NCI-H345 (cell line): ENCODE results near the gene ETHE1.
"Not testable (repeated sequence)": the region's sequence is repeated elsewhere in the genome, so short reads cannot be mapped to it uniquely, and the experiment has no call there.

Experiments used
- DNase-seq: peaks from one replicate; lab custom pipeline; 2025; lab: John Stamatoyannopoulos, UW

Gene ETHE1

DNA sequence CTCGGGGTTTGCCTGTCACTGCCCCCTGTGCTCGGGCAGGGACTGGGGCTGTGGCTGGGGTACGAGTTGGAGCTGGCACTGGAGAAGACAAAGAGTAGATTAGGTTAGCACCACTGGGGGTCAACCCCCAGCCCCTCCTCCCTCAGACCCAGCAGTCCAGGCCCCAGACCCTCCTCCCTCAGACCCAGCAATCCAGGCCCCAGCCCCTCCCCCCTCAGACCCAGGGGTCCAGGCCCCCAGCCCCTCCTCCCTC lies 25.1 kb upstream of the ETHE1 start:
- no peak for DNase-seq

DNA sequence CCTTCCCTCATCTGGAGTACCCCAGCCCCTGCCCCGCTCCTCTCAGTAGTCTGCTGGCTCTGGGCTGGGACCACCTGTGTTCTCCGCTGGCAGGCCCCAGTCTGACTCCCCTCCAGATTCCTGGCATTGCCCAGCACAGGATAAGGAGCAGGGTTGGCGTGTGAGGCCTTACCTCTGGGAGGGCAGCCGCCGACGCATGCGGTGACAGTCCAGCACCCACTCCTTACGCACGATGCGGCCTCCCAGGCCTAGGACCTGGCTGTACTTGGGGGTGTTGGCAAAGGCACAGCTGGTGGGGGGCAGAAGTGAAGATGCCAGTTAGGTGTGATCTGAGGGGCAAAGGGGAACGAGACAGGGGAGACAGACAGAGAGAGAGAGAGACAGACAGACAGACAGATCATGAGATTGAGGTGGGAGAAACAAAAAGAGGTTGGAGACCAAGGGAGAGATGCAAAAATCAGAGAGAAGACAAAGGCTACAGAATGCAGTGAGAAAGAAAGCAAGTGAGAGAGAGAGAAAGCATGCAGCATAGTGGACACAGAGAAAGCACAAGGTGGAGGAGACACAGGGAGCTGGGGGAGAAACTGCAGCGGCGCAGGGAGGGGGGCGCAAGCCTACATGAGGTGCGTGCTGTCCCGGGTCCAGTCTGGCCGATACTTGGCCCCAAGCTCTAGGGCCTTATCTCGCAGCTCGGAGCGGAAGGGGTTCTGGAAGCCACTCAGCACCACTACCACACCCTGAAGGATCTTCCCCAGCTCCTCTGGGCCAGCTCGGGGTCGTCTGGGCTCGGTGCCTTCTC lies 24.6 kb upstream of the ETHE1 start:
- no peak for DNase-seq

DNA sequence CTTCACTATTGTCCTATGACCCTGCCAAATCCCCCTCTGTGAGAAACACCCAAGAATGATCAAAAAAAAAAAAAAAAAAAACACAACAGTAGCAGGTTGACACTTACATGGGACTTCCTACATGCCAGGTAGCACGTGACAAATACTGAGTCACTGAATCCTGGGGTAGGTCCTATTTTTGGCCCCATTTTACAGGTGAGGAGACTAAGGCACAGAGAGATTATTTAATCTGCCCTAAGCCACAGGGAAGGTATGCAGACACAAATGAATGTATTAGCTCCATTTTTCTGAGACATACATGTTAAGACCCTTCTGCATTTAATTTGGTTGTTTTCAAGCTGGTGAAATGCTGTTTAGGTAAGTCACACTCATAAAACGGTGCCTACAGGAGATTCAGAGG lies 21.7 kb upstream of the ETHE1 start:
- no peak for DNase-seq

GRCh38 chr19:43547926-43548325 lies 20.9 kb upstream of the ETHE1 start:
- DNase-seq: not testable (repeated sequence)

GRCh38 chr19:43546581-43546980 lies 19.6 kb upstream of the ETHE1 start:
- DNase-seq: no peak

DNA sequence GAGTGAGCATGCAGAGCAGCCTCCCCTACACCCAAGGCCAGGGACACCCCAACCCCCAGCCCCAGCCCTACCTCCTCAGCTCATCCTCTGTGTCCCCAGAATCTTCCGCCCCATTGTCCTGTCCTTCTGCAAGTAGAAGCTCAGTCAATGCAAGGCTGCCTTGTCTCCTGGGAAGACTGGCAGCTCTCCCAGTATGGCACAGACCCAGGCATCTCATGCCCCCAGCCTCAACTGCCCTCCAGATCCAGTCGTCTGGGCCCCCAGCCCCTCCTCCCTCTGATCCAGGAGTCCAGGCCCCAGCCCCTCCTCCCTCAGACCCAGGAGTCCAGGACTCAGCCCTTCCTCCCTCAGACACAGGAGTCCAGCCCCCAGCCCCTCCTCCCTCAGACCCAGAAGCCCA lies 19.0 kb upstream of the ETHE1 start:
- no peak for DNase-seq

- DNase-seq: no peak
These were observed 18.3 kb upstream of the ETHE1 start for GRCh38 chr19:43545276-43545675.

DNA sequence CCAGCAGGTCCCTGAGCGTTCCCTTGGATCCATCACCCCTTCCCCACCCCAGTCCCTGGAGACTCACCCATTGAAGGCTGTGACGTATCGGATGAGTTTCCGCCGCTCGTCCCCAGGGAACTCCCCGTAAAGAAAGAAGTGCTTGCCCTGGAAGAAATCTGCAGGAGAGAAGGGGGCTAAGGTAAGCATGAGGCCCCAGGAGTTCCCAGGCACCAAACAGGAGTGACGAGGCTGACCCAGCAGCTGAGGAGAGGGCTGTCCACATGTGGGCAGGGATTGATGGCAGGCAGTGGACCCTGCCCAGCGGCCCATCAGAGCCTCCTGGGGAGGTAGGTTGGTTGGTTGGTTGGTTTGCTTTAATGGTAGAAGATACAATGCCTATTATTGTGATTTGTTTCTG lies 17.1 kb upstream of the ETHE1 start:
- no peak for DNase-seq

DNA sequence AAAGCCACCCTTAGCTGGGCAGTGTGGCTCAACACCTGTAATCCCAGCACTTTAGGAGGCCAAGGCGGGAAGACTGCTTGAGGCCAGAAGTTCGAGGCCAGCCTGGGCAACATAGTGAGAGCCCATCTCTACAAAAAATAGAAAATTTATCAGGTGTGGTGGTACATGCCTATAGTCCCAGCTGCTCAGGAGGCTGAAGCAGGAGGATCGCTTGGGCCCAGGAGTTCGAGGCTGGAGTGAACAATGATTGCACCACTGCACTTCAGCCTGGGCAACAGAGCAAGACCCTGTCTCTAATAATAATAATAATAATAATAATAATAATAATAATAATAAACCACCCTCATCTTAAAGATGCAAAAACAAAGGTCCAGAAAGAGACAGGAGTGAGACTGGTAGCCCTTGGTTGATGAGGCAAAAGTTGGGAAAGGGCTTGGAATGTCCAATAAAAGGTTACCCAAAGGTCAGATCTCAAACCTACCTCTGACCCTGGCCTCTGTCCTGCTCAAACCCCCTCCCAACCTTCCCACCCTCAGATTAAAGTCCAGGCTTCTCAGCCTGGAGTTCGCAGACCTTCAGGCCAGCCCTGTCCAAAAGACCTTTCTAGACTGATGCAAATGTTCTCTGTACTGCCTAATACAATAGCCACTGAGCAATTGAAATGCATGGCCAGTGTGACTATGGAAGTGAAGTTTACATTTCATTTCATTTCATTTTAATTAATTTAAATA lies 15.1 kb upstream of the ETHE1 start:
- no peak for DNase-seq

GRCh38 chr19:43540381-43540780 lies 13.4 kb upstream of the ETHE1 start:
- DNase-seq: no peak

- no peak for DNase-seq
These were observed 11.9 kb upstream of the ETHE1 start for GRCh38 chr19:43538922-43539321.

- no peak for DNase-seq
These were observed 8.1 kb upstream of the ETHE1 start for GRCh38 chr19:43534816-43535761.

DNA sequence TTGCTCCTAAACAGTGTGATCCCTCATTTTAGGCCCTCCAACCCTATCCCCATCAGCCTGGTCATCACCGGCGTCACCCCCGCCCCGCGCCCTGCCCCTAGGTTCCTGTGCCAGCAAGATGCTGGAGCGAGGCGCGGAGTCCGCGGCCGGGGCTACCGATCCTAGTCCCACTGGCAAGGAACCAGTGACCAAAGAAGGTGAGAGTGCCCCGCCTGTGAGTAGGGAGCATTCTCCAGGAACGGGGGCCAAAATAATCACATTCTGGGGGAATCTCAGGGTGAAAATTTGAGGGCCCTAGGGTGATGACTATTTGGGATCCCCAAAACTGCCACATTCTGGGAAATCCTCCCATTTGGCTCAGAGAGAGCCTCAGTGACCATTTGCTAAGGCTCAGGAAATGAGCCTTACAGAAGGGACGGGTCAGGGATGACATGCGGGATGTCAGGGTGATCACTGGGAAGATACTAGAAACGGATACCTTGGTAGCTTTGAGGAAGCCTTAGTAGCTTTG lies 7.4 kb upstream of the ETHE1 start:
- DNase-seq: no peak

DNA sequence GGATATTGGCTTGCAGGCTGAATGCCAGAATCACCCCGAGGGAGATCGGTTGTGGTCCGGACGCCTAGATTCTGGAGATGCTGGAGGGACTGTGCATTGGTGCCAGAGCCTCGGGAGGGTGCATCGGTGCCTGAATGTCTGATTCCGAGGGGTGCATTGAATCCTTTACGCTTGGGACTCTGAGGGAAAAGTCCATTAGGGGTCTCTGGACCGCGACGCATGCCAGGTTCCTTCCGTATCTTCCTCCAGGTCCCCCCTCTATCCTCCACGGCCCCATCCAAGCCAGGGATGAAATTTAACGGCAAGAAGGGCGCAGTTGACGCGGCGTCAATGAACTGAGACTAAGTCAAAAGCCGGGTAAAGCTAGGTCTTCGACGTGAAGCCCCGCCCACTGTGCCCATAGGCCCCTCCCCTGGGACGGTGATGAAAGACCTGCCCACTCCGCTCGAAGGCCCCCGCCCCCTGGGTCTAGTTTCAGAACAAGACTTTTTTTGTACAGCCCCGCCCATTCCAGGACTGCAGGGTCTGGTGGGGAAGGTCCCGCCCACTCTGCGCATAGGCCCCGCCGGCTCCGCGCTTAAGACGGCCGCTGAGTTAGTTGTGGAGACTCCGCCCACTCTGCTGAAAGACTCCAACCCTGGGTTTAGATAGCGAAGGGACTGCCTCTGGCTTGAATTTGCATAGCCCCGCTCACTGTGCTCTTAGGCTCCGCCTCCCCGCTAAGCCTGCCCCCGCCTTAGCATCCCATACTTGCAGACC lies 6.7 kb upstream of the ETHE1 start:
- peak; percentile 91 for DNase-seq

GRCh38 chr19:43532962-43533545 lies 6.1 kb upstream of the ETHE1 start, which contains the start of gene ZNF575:
ZNF575 (plus strand) TSS chr19:43533188; CDS start chr19:43534423, 1,235 bp downstream.
- peak; percentile 90 for DNase-seq

- DNase-seq: no peak
These were observed 5.6 kb upstream of the ETHE1 start for GRCh38 chr19:43532571-43532961.

DNA sequence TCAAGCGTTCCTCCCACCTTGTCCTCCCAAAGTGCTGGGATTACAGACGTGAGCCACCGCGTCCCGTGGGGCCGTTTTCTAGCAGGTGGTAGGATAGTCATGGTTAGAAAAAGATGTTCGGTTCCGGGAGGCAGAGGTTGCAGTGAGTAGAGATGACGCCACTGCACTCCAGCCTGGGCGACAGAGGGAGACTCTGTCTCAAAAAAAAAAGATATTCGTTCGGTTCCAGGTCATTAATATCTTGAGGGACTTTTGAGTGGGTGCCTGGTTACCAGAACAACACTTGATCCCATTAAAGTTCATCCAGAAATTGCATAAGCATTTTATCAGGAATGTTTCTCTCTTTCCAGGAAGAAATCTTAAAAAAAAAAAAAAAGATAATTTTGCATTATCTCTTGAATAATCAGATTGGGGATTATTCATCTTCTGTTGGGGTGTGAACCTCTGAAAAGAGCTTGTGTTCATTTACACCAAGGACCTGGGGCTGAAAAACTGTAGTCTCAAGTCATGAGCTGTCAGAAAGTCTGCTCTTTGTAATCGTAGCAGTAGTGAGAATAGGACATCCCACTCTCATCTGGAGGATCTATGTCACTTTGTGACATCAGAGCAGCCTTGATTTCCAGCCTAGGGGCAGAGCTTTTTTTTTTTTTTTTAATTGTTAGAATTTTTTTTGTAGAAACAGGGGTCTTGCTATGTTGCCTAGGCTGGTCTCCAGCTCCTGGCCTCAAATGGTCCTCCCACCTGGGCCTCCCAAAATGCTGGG lies 1.0 kb upstream of the ETHE1 start:
- DNase-seq: peak; percentile 76

GRCh38 chr19:43525836-43526771 lies 897 bp downstream of the ETHE1 start:
- no peak for DNase-seq
